Lung (tissue), 12 donors: Measurements from ENCODE around the gene NAB2. TPM values are rescaled to one million over a fixed set of nuclear protein-coding genes. Genes with fewer than 3 reads are reported as not detected.

Source experiments
- ATAC-seq: fragments of 200-7000 bp; cut with Tn5 transposase; one replicate; pipeline ENCODE4 v1.9.1; 2020; ENCODE audit warnings: moderate number of reproducible peaks; ENCODE audit not compliant: insufficient read depth, low FRiP score
- DNase-seq, 3 donors: peaks; one replicate each; pipeline ENCODE4 v3.0.0-alpha.2; 2013 to 2017
- H3K27ac ChIP-seq, 2 donors: one replicate each; pipeline ENCODE4 v1.5.1; 2013; ENCODE audit warnings: mild to moderate bottlenecking in 2 of 2, moderate library complexity in 2 of 2, control low read depth in 1 of 2, inconsistent platforms in 1 of 2, low read depth in 1 of 2, low read length in 1 of 2
- H3K27me3 ChIP-seq, 3 donors: one replicate each; pipeline ENCODE4 v1.5.1; 2013; ENCODE audit warnings: low read length in 2 of 3; ENCODE audit not compliant: control insufficient read depth in 3 of 3, insufficient read depth in 3 of 3
- H3K36me3 ChIP-seq, 4 donors: one replicate each; pipeline ENCODE4 v1.5.1; 2013; ENCODE audit warnings: low read length in 4 of 4, mild to moderate bottlenecking in 1 of 4, moderate library complexity in 1 of 4; ENCODE audit not compliant: control insufficient read depth in 4 of 4, insufficient read depth in 4 of 4
- H3K4me1 ChIP-seq, 5 donors: one replicate each; pipeline ENCODE4 v1.5.1; 2013; ENCODE audit warnings: low read length in 5 of 5, mild to moderate bottlenecking in 2 of 5, moderate library complexity in 1 of 5; ENCODE audit not compliant: control insufficient read depth in 5 of 5, insufficient read depth in 5 of 5
- H3K4me3 ChIP-seq: one replicate; pipeline ENCODE4 v1.5.1; 2013; ENCODE audit warnings: mild to moderate bottlenecking, control low read depth, moderate library complexity
- H3K9ac ChIP-seq, 2 donors: one replicate each; pipeline ENCODE4 v1.5.1; 2013; ENCODE audit warnings: low read length in 2 of 2, control low read depth in 1 of 2; ENCODE audit not compliant: insufficient read depth in 1 of 2
- H3K9me3 ChIP-seq, 4 donors: one replicate each; pipeline ENCODE4 v1.5.1; 2013; ENCODE audit warnings: low read length in 3 of 4, mild to moderate bottlenecking in 1 of 4, moderate library complexity in 1 of 4; ENCODE audit not compliant: control insufficient read depth in 4 of 4, insufficient read depth in 3 of 4
- CTCF ChIP-seq: IDR thresholded peaks from 2 replicates; pipeline ENCODE4 v1.5.1; 2012; ENCODE audit warnings: mild to moderate bottlenecking; ENCODE audit errors: control extremely low read depth, extremely low read depth
- WGBS, 2 donors: extraction: QIAGEN DNeasy Blood & Tissue Kit; methylation state at CpG; one replicate each; pipeline ENCODE4 v1.1.7; 2013; 5-methylcytosine and 5-hydroxymethylcytosine counted together
- polyA plus RNA-seq, 2 donors: library from polyadenylated mRNA; stranded (reverse); fragments of 200-250 nt; gene quantifications; one replicate each; pipeline ENCODE4 v1.2.1, GENCODE V29; 2013
- total RNA-seq, 2 donors: library from RNA; depleted of rRNA in 1 of 2; stranded (reverse); fragments of >200 nt in 1 of 2; gene quantifications; one replicate each; pipeline ENCODE4 v1.2.1, GENCODE V29; 2014 to 2021
- donor health status: control.
- donor health status: control.
- donor health status: Bipolar disorder and iron deficiency.
- donor health status: healthy.
- donor health status: DM: yes; HTN: yes; CAD: no.

NAB2 gene
- total and polyA plus RNA-seq, 4 donors: 16.7 to 51.3 (median 38.9) TPM

- ATAC-seq (no peak), DNase-seq (no peak)
- Histone ChIP-seq H3K9ac (peak overlapping the region in 1 of 2 donors; percentile 83), H3K36me3 (peaks cover 0 to 3% (median 2%) of the 10 kb centered on the region in 4 donors), H3K27me3 (no peaks in the 10 kb centered on the region), H3K4me1 (peaks cover 0 to 16% (median 7%) of the 10 kb centered on the region in 5 donors), H3K9me3 (no peaks in the 10 kb centered on the region), H3K27ac (peak overlapping the region in 1 of 2 donors; percentile 82), H3K4me3 (no peak overlapping the region)
- 62 to 80% methylated on average over 1 of the region's 1 CpG for WGBS, 2 donors
- no peak for TF ChIP-seq CTCF
Measured at GRCh38 chr12:57079821-57080220, 9.1 kb upstream of the NAB2 start.

GRCh38 chr12:57080855-57081254 is 8.1 kb upstream of the NAB2 start:
- peaks cover 0 to 3% (median 2%) of the 10 kb centered on the region in 4 donors for H3K36me3 ChIP-seq
- ATAC-seq: no peak
- DNase-seq: no peak
- H3K4me1 ChIP-seq: peaks cover 0 to 26% (median 16%) of the 10 kb centered on the region in 5 donors
- 94 to 100% methylated on average over 1 of the region's 1 CpG for WGBS, 2 donors
- H3K27ac ChIP-seq: no peak overlapping the region
- H3K9me3 ChIP-seq: no peaks in the 10 kb centered on the region
- no peak overlapping the region for H3K9ac ChIP-seq
- H3K27me3 ChIP-seq: no peaks in the 10 kb centered on the region
- no peak for TF ChIP-seq CTCF
- H3K4me3 ChIP-seq: no peak overlapping the region

DNA sequence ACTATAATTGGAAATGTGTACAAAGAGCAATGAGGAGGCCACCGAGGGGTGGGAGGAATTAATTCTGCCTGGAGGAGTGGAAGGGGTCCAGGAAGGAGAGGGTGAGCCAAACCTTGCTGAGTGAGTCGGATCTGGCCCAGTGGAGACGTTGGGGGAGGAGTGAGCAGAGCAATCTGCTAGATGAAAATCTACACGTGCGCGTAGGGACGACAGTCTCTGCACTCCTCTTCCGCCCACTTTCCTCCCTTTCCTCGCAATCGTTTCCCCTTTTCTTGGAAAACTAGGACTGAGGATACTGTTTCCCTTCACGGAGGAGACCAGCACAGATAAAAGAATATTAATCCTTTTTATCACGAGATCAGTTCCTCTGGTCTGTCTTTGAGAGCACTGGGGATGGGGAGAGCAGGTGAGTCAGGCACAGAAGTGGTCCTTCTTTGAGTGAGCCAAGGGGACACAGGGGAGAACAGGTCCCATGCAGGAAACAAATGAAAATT is 2.9 kb upstream of the NAB2 start:
- TF ChIP-seq CTCF: no peak
- Histone ChIP-seq H3K9me3 (no peaks in the 10 kb centered on the region), H3K27ac (peak overlapping the region; percentile 98 to 99), H3K9ac (peak overlapping the region; percentile 41 to 69), H3K36me3 (peaks cover 0 to 4% (median under 1%) of the 10 kb centered on the region in 4 donors), H3K4me3 (no peak overlapping the region), H3K4me1 (peaks cover 0 to 34% (median 16%) of the 10 kb centered on the region in 5 donors), H3K27me3 (no peaks in the 10 kb centered on the region)
- ATAC-seq: no peak
- peak; percentile 85 to 95 (median 90) for DNase-seq
- 7 to 14% methylated on average over 12 of the region's 12 CpGs for WGBS, 2 donors
